K562 (cell line): ENCODE results near the gene PPP1R12C.

Experiments used
- ARID2 ChIP-seq: fragments of 450-650 bp; IDR thresholded peaks from 2 replicates; pipeline ENCODE4 v1.6.1; 2017; ENCODE audit warnings: antibody characterized with exemption, mild to moderate bottlenecking
- CBX5 ChIP-seq: IDR thresholded peaks from 2 replicates; pipeline ENCODE4 v1.6.1; 2014; ENCODE audit warnings: low read depth, borderline replicate concordance
- CHD7 ChIP-seq: fragments of 200-600 bp; sonication (generic); IDR thresholded peaks from one replicate; pipeline ENCODE4 v1.6.1; 2012; ENCODE audit warnings: mild to moderate bottlenecking, low read depth, low read length, inconsistent platforms
- CREBBP ChIP-seq: IDR thresholded peaks from one replicate; pipeline ENCODE4 v1.6.1; 2012; ENCODE audit warnings: low read depth, mild to moderate bottlenecking, control low read depth, inconsistent platforms, low read length
- CTCF ChIP-seq, 3 experiments: IDR thresholded peaks in 2 of 3; conservative IDR thresholded peaks in 1 of 3; 2 replicates each; pipeline ENCODE4 v1.5.1; 2011 to 2012; ENCODE audit warnings: low read length in 3 of 3, mild to moderate bottlenecking in 3 of 3, control low read depth in 2 of 3, improper control_type of control experiment in 1 of 3, inconsistent platforms in 1 of 3, low read depth in 1 of 3, mixed read lengths in 1 of 3, moderate library complexity in 1 of 3; ENCODE audit not compliant: insufficient read depth in 2 of 3
- EP300 ChIP-seq: IDR thresholded peaks from 2 replicates; pipeline ENCODE4 v1.6.1; 2012; ENCODE audit warnings: low read length, improper control_type of control experiment
- IRF1 ChIP-seq: sonication (generic); formaldehyde crosslinking; IDR thresholded peaks from 2 replicates; pipeline ENCODE4 v1.8.0; 2022; ENCODE audit warnings: missing genetic modification reagents, mild to moderate bottlenecking, borderline replicate concordance
- KHSRP ChIP-seq: fragments of 450-650 bp; IDR thresholded peaks from 2 replicates; pipeline ENCODE4 v1.6.1; 2017
- PBX2 ChIP-seq, 2 experiments: IDR thresholded peaks in 1 of 2; conservative IDR thresholded peaks in 1 of 2; 2 replicates each; pipeline ENCODE4 v1.6.1; 2016; ENCODE audit warnings: low read depth in 2 of 2, mild to moderate bottlenecking in 1 of 2, missing compliant biosample characterization in 1 of 2, missing genetic modification characterization in 1 of 2, moderate library complexity in 1 of 2
- POU5F1 ChIP-seq: fragments of 150-350 bp; IDR thresholded peaks from 2 replicates; pipeline ENCODE4 v1.6.1; 2014; ENCODE audit warnings: borderline replicate concordance, low read length, low read depth, mild to moderate bottlenecking; ENCODE audit not compliant: partially characterized antibody
- ZBTB33 ChIP-seq: sonication (generic); formaldehyde crosslinking; IDR thresholded peaks from 2 replicates; pipeline ENCODE4 v1.8.1; 2023; ENCODE audit warnings: mild to moderate bottlenecking, missing genetic modification reagents
- ZBTB7A ChIP-seq: IDR thresholded peaks from 2 replicates; pipeline ENCODE4 v1.6.1; 2011; ENCODE audit warnings: low read depth, mild to moderate bottlenecking, low read length, moderate library complexity, borderline replicate concordance; ENCODE audit not compliant: control insufficient read depth

- no peak for TF ChIP-seq ARID2
- no peak for TF ChIP-seq CTCF (IDR thresholded peaks at IDR 0.05 in 2 of 3, conservative IDR thresholded peaks at IDR 0.05 in 1 of 3; ENCODE audit: insufficient read depth in 2 of 3, low read depth in 1 of 3, low read length in 3 of 3)
- TF ChIP-seq ZBTB33 (CRISPR knock-in tag), result no peak
- TF ChIP-seq CREBBP, result no peak
- no peak for TF ChIP-seq PBX2 (CRISPR knock-in tag; IDR thresholded peaks at IDR 0.05; ENCODE audit: low read depth)
- no peak for TF ChIP-seq PBX2 (tag; conservative IDR thresholded peaks at IDR 0.05; ENCODE audit: low read depth)
- no peak for TF ChIP-seq IRF1 (CRISPR knock-in tag)
- no peak; the same call in 1 of the 2 replicates for TF ChIP-seq ZBTB7A
- TF ChIP-seq CHD7, result no peak
- TF ChIP-seq KHSRP, result no peak
- no peak for TF ChIP-seq CBX5
- no peak for TF ChIP-seq EP300
- no peak for TF ChIP-seq POU5F1
Observed at GRCh38 chr19:55149078-55150003, 31.9 kb upstream of the PPP1R12C start, which contains the start of gene TNNT1.
